HCT116 (cell line): Measurements from ENCODE around the gene RIMS1. TPM values are rescaled to one million over a fixed set of nuclear protein-coding genes. Genes with fewer than 3 reads are reported as not detected.

Source experiments
- ATAC-seq: fragments of 200-7000 bp; cut with Tn5 transposase; 2 replicates; pipeline ENCODE4 v1.9.1; 2020; ENCODE audit warnings: mild to moderate bottlenecking, moderate library complexity
- BruUV-seq: library from RNA; stranded (reverse); fragments of 400-500 nt; replicated peaks from 2 replicates; lab custom pipeline; 2021; lab: Mats Ljungman, UMichigan
- CTCF ChIA-PET: fragments of 300-600 bp; sonication (Branson Sonifier 250); formaldehyde crosslinking; loops from one replicate; lab custom pipeline; 2021; ENCODE audit warnings: antibody characterized with exemption; lab: Charles Lee
- POLR2A ChIA-PET: fragments of 300-600, 350-600 bp; sonication (Branson Sonifier 250); formaldehyde crosslinking; loops from one replicate; lab custom pipeline; 2021; ENCODE audit warnings: antibody characterized with exemption; lab: Charles Lee
- RAD21 ChIA-PET, 2 experiments: fragments of 300-600 bp; sonication (Branson Sonifier 250); formaldehyde crosslinking; loops; one replicate each; lab custom pipeline; 2023; ENCODE audit warnings: low total read pairs in 2 of 2; ENCODE audit not compliant: uncharacterized antibody in 2 of 2, unreplicated experiment in 2 of 2, low non-redundant PET in 1 of 2; lab: Charles Lee
- DNase-seq: peaks from one replicate; pipeline ENCODE4 v3.0.0-alpha.2; 2010; ENCODE audit warnings: low read depth, low spot score
- H2AFZ ChIP-seq: fragments of 200-600 bp; shearing (Covaris generic), sonication (generic); 2 replicates; pipeline ENCODE4 v1.6.1; 2017; ENCODE audit warnings: low read depth, mixed run types, mixed read lengths, antibody characterized with exemption, low read length; ENCODE audit not compliant: poor library complexity, severe bottlenecking
- H3K27ac ChIP-seq: 2 replicates; pipeline ENCODE4 v1.5.1; 2012; ENCODE audit warnings: low read depth, low read length
- H3K27me3 ChIP-seq: fragments of 200-600 bp; sonication (generic); 2 replicates; pipeline ENCODE4 v1.6.1; 2016; ENCODE audit warnings: mixed run types, low read length, mixed read lengths; ENCODE audit not compliant: insufficient read depth
- H3K36me3 ChIP-seq, 2 experiments: fragments of 200-500 bp in 1 of 2; fragments of 200-600 bp in 1 of 2; sonication (Bioruptor generic) in 1 of 2; sonication (generic) in 1 of 2; 2 replicates each; pipeline versions ENCODE4 v1.5.1 to v1.6.1; 2014 to 2016; ENCODE audit warnings: low read length in 2 of 2, inconsistent platforms in 1 of 2, mixed read lengths in 1 of 2, mixed run types in 1 of 2; ENCODE audit not compliant: insufficient read depth in 2 of 2, control insufficient read depth in 1 of 2
- H3K4me1 ChIP-seq, 2 experiments: fragments of 200-600 bp in 1 of 2; sonication (generic) in 1 of 2; 2 replicates each; pipeline versions ENCODE4 v1.5.1 to v1.6.1; 2012 to 2017; ENCODE audit warnings: low read length in 2 of 2, inconsistent platforms in 1 of 2, mild to moderate bottlenecking in 1 of 2, mixed read lengths in 1 of 2, mixed run types in 1 of 2, moderate library complexity in 1 of 2; ENCODE audit not compliant: insufficient read depth in 2 of 2, control insufficient read depth in 1 of 2
- H3K4me2 ChIP-seq: fragments of 200-600 bp; sonication (generic); 2 replicates; pipeline ENCODE4 v1.6.1; 2017; ENCODE audit warnings: mixed run types, low read length, mixed read lengths
- H3K4me3 ChIP-seq, 2 experiments: fragments of 200-600 bp in 1 of 2; sonication (generic) in 1 of 2; replicated peaks in 1 of 2; 2 replicates each; pipeline ENCODE4 v1.5.1; 2011 to 2016; ENCODE audit warnings: low read length in 2 of 2, control low read depth in 1 of 2, low read depth in 1 of 2, mild to moderate bottlenecking in 1 of 2, mixed read lengths in 1 of 2, mixed run types in 1 of 2
- H3K79me2 ChIP-seq: fragments of 200-600 bp; sonication (generic); 2 replicates; pipeline ENCODE4 v1.6.1; 2017; ENCODE audit warnings: mild to moderate bottlenecking, mixed run types, low read length, moderate library complexity, mixed read lengths; ENCODE audit not compliant: insufficient read depth
- H3K9ac ChIP-seq: fragments of 200-600 bp; sonication (generic); 2 replicates; pipeline ENCODE4 v1.6.1; 2016; ENCODE audit warnings: low read length, mixed read lengths
- H3K9me2 ChIP-seq: fragments of 200-600 bp; sonication (generic), shearing (Covaris generic); 2 replicates; pipeline ENCODE4 v1.6.1; 2017; ENCODE audit warnings: mixed run types, mild to moderate bottlenecking, moderate library complexity; ENCODE audit not compliant: insufficient read depth
- H3K9me3 ChIP-seq, 2 experiments: fragments of 200-500 bp in 1 of 2; fragments of 200-600 bp in 1 of 2; sonication (Bioruptor generic) in 1 of 2; sonication (generic) in 1 of 2; 2 replicates each; pipeline ENCODE4 v1.6.1; 2014 to 2017; ENCODE audit warnings: low read length in 2 of 2, mixed read lengths in 2 of 2, inconsistent platforms in 1 of 2, low read depth in 1 of 2, mild to moderate bottlenecking in 1 of 2, mixed run types in 1 of 2, moderate library complexity in 1 of 2; ENCODE audit not compliant: control insufficient read depth in 1 of 2, insufficient read depth in 1 of 2
- H4K20me1 ChIP-seq: fragments of 200-600 bp; sonication (generic), shearing (Covaris generic); 2 replicates; pipeline ENCODE4 v1.6.1; 2017; ENCODE audit warnings: mixed run types, mild to moderate bottlenecking, moderate library complexity; ENCODE audit not compliant: insufficient read depth
- CBX3 ChIP-seq: IDR thresholded peaks from 2 replicates; pipeline ENCODE4 v1.6.1; 2012; ENCODE audit warnings: low read depth
- CEBPB ChIP-seq: IDR thresholded peaks from 2 replicates; pipeline ENCODE4 v1.6.1; 2012; ENCODE audit warnings: low read depth
- EGR1 ChIP-seq: IDR thresholded peaks from 2 replicates; pipeline ENCODE4 v1.6.1; 2012; ENCODE audit warnings: low read depth
- EZH2phosphoT487 ChIP-seq: fragments of 200-600 bp; IDR thresholded peaks from 2 replicates; pipeline ENCODE4 v1.6.1; 2018; ENCODE audit warnings: antibody characterized with exemption, borderline replicate concordance
- FOSL1 ChIP-seq: IDR thresholded peaks from 2 replicates; pipeline ENCODE4 v1.6.1; 2012; ENCODE audit warnings: low read depth
- JUND ChIP-seq: IDR thresholded peaks from 2 replicates; pipeline ENCODE4 v1.6.1; 2012
- POLR2A ChIP-seq: IDR thresholded peaks from 2 replicates; pipeline ENCODE4 v1.7.0; 2011; ENCODE audit warnings: borderline replicate concordance; ENCODE audit not compliant: insufficient read depth, insufficient read length; ENCODE audit errors: extremely low read depth
- RAD21 ChIP-seq: IDR thresholded peaks from 2 replicates; pipeline ENCODE4 v1.6.1; 2012; ENCODE audit warnings: low read depth, mild to moderate bottlenecking
- SP1 ChIP-seq: IDR thresholded peaks from 2 replicates; pipeline ENCODE4 v1.6.1; 2012; ENCODE audit warnings: low read depth
- SRF ChIP-seq: IDR thresholded peaks from 2 replicates; pipeline ENCODE4 v1.6.1; 2012; ENCODE audit warnings: low read depth
- TCF7L2 ChIP-seq: IDR thresholded peaks from 2 replicates; pipeline ENCODE4 v1.7.0; 2011; ENCODE audit warnings: borderline replicate concordance, inconsistent platforms; ENCODE audit not compliant: insufficient read depth, insufficient read length; ENCODE audit errors: extremely low read depth
- YY1 ChIP-seq: IDR thresholded peaks from 2 replicates; pipeline ENCODE4 v1.6.1; 2011; ENCODE audit warnings: low read length, low read depth, moderate library complexity, mild to moderate bottlenecking; ENCODE audit not compliant: insufficient replicate concordance; ENCODE audit errors: extremely low read depth
- ZNF274 ChIP-seq: fragments of 200-500 bp; sonication (Bioruptor generic); IDR thresholded peaks from 2 replicates; pipeline ENCODE4 v1.6.1; 2014; ENCODE audit warnings: mild to moderate bottlenecking, low read depth, low read length, inconsistent platforms
- intact Hi-C: fragments of 100-400 bp; cut with micrococcal nuclease; formaldehyde crosslinking; loops from 2 replicates; pipeline ENCODE4 v1.10.0; 2022
- total RNA-seq: library from RNA; stranded (reverse); gene quantifications from one replicate; pipeline ENCODE4 v1.2.1, GENCODE V29; 2021; ENCODE audit not compliant: unreplicated experiment
- TF ChIP-seq, protein P1 (sequence below): IDR thresholded peaks from 2 replicates; pipeline ENCODE4 v1.6.1; 2011; ENCODE audit warnings: mild to moderate bottlenecking, low read length, moderate library complexity; ENCODE audit not compliant: insufficient replicate concordance; ENCODE audit errors: extremely low read depth
- TF ChIP-seq, protein P2 (sequence below): IDR thresholded peaks from 2 replicates; pipeline ENCODE4 v1.6.1; 2012; ENCODE audit warnings: low read depth
- TF ChIP-seq, protein P3 (sequence below): IDR thresholded peaks from 2 replicates; pipeline ENCODE4 v1.6.1; 2012
- TF ChIP-seq, protein P4 (sequence below): IDR thresholded peaks from 2 replicates; pipeline ENCODE4 v1.6.1; 2012

Gene RIMS1
- total RNA-seq, 1 experiment from 2014 or later = not detected

DNA sequence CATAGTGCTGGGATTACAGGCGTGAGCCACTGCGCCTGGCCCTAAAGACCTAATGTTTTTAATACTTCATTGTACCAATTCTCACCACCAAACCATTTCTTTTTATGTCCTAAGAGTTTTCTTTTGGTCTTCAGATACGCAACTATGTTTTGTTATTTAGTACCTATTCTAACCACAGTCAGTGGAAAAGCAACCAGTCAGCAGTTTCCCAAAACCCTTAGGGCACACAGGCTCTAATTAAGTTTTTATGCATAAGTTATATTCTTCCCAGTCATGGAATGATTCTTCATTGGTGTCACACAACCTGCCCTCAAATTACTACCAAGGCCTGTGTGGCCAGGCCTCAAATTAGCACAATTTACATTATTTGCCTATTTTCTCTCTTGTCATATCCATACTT is 487.8 kb downstream of the RIMS1 start:
- Histone ChIP-seq H3K9ac (no peak overlapping the region), H3K27me3 (peaks cover 14% of the 10 kb centered on the region), H3K4me2 (no peak overlapping the region), H3K79me2 (no peaks in the 10 kb centered on the region), H3K27ac (no peak overlapping the region), H3K4me1 (no peaks in the 10 kb centered on the region)
- ATAC-seq (no peak), DNase-seq (no peak)
- CTCF ChIA-PET = no interaction called here
- TF ChIP-seq YY1 (no peak), EGR1 (no peak)
- TF ChIP-seq, all 23 proteins: peak for 0
- Histone ChIP-seq H3K4me3 (no peak overlapping the region), H3K9me2 (no peaks in the 10 kb centered on the region), H3K9me3 (no peaks in the 10 kb centered on the region), H3K36me3 (no peaks in the 10 kb centered on the region), H2AFZ (no peak overlapping the region), H4K20me1 (no peaks in the 10 kb centered on the region)
- POLR2A ChIA-PET = no interaction called here
- BruUV-seq = no TSS peak
- intact Hi-C loops = no loop called here
- RAD21 ChIA-PET = no interaction called here

DNA sequence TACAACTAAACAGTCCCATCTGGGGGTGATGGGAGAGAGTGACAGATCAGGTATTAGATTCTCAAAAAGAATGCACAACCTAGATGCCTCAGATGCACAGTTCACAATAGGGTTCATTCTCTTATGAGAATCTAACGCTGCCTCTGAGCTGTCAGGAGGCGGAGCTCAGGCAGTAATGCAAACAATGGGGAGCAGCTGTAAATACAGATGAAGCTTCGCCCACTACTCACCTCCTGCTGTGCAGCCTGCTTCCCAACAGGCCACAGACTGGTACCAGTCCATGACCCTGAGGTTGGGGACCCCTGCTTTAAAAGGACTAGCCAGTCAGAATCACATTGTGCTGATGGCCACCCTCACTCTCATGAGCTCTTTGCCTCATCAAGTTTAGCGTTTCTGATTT is 488.5 kb downstream of the RIMS1 start:
- ChIA-PET POLR2A (no interaction called here), CTCF (no interaction called here), RAD21 (no interaction called here)
- Histone ChIP-seq H3K9me3 (no peaks in the 10 kb centered on the region), H3K9ac (no peak overlapping the region), H3K79me2 (no peaks in the 10 kb centered on the region), H3K36me3 (no peaks in the 10 kb centered on the region), H3K4me2 (no peak overlapping the region), H3K4me3 (no peak overlapping the region), H3K27me3 (peaks cover 8% of the 10 kb centered on the region), H3K27ac (no peak overlapping the region), H4K20me1 (no peaks in the 10 kb centered on the region), H3K9me2 (no peaks in the 10 kb centered on the region), H2AFZ (no peak overlapping the region), H3K4me1 (no peaks in the 10 kb centered on the region)
- no peak for ATAC-seq
- DNase-seq = no peak
- no TSS peak for BruUV-seq
- intact Hi-C loops = no loop called here
- TF ChIP-seq SP1 (no peak), POLR2A (no peak), CBX3 (no peak), JUND (no peak), ZNF274 (no peak), CEBPB (no peak), RAD21 (no peak), EGR1 (no peak), TCF7L2 (no peak), FOSL1 (no peak), SRF (no peak), EZH2phosphoT487 (no peak)
- TF ChIP-seq, protein P1, sequence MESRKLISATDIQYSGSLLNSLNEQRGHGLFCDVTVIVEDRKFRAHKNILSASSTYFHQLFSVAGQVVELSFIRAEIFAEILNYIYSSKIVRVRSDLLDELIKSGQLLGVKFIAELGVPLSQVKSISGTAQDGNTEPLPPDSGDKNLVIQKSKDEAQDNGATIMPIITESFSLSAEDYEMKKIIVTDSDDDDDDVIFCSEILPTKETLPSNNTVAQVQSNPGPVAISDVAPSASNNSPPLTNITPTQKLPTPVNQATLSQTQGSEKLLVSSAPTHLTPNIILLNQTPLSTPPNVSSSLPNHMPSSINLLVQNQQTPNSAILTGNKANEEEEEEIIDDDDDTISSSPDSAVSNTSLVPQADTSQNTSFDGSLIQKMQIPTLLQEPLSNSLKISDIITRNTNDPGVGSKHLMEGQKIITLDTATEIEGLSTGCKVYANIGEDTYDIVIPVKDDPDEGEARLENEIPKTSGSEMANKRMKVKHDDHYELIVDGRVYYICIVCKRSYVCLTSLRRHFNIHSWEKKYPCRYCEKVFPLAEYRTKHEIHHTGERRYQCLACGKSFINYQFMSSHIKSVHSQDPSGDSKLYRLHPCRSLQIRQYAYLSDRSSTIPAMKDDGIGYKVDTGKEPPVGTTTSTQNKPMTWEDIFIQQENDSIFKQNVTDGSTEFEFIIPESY = no peak
- TF ChIP-seq, protein P2, sequence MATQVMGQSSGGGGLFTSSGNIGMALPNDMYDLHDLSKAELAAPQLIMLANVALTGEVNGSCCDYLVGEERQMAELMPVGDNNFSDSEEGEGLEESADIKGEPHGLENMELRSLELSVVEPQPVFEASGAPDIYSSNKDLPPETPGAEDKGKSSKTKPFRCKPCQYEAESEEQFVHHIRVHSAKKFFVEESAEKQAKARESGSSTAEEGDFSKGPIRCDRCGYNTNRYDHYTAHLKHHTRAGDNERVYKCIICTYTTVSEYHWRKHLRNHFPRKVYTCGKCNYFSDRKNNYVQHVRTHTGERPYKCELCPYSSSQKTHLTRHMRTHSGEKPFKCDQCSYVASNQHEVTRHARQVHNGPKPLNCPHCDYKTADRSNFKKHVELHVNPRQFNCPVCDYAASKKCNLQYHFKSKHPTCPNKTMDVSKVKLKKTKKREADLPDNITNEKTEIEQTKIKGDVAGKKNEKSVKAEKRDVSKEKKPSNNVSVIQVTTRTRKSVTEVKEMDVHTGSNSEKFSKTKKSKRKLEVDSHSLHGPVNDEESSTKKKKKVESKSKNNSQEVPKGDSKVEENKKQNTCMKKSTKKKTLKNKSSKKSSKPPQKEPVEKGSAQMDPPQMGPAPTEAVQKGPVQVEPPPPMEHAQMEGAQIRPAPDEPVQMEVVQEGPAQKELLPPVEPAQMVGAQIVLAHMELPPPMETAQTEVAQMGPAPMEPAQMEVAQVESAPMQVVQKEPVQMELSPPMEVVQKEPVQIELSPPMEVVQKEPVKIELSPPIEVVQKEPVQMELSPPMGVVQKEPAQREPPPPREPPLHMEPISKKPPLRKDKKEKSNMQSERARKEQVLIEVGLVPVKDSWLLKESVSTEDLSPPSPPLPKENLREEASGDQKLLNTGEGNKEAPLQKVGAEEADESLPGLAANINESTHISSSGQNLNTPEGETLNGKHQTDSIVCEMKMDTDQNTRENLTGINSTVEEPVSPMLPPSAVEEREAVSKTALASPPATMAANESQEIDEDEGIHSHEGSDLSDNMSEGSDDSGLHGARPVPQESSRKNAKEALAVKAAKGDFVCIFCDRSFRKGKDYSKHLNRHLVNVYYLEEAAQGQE = no peak
- TF ChIP-seq, protein P3, sequence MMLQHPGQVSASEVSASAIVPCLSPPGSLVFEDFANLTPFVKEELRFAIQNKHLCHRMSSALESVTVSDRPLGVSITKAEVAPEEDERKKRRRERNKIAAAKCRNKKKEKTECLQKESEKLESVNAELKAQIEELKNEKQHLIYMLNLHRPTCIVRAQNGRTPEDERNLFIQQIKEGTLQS = no peak
- TF ChIP-seq, protein P4, sequence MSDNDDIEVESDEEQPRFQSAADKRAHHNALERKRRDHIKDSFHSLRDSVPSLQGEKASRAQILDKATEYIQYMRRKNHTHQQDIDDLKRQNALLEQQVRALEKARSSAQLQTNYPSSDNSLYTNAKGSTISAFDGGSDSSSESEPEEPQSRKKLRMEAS = no peak
